ENCODE data around the gene COL4A5. TPM values are rescaled to one million over a fixed set of nuclear protein-coding genes. Genes with fewer than 3 reads are reported as not detected.

The COL4A5 gene
- total RNA-seq, 1 donor from 2014 or later: 547 TPM

DNA sequence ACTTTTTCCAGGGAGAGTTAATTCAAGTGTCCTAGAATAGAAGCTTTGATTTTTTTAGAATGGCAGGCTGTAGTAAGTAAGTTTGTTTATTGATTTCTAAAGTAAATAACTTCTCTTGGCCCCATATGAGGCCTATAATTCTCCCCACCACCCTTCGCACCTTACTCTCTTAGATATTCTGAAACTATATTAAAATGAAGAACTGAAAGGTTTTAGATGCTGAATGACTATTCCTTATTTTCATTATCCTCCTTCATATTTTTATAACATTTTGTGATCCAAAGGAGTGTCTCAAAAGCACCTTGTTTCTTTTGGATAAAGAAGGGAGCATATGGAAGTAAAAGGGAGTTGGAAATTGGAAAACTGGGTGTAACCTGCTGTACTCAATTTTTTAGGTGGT lies 226.5 kb downstream of the COL4A5 start:
- H3K4me1 Mint-ChIP-seq (ENCODE audit: unreplicated experiment): no peaks in the 10 kb centered on the region
- no peak for DNase-seq (ENCODE audit: extremely low spot score, unreplicated experiment)
- H3K36me3 Mint-ChIP-seq (ENCODE audit: unreplicated experiment): peaks cover 44% of the 10 kb centered on the region
- H3K27ac Mint-ChIP-seq (ENCODE audit: unreplicated experiment): no peak overlapping the region
- TF ChIP-seq, protein P1, sequence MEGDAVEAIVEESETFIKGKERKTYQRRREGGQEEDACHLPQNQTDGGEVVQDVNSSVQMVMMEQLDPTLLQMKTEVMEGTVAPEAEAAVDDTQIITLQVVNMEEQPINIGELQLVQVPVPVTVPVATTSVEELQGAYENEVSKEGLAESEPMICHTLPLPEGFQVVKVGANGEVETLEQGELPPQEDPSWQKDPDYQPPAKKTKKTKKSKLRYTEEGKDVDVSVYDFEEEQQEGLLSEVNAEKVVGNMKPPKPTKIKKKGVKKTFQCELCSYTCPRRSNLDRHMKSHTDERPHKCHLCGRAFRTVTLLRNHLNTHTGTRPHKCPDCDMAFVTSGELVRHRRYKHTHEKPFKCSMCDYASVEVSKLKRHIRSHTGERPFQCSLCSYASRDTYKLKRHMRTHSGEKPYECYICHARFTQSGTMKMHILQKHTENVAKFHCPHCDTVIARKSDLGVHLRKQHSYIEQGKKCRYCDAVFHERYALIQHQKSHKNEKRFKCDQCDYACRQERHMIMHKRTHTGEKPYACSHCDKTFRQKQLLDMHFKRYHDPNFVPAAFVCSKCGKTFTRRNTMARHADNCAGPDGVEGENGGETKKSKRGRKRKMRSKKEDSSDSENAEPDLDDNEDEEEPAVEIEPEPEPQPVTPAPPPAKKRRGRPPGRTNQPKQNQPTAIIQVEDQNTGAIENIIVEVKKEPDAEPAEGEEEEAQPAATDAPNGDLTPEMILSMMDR (IDR thresholded peaks at IDR 0.05): no peak
- no peaks in the 10 kb centered on the region for H3K27me3 Mint-ChIP-seq (ENCODE audit: unreplicated experiment)
- H3K9me3 Mint-ChIP-seq (ENCODE audit: unreplicated experiment): no peaks in the 10 kb centered on the region
- H3K4me3 Mint-ChIP-seq (ENCODE audit: unreplicated experiment): no peak overlapping the region

DNA sequence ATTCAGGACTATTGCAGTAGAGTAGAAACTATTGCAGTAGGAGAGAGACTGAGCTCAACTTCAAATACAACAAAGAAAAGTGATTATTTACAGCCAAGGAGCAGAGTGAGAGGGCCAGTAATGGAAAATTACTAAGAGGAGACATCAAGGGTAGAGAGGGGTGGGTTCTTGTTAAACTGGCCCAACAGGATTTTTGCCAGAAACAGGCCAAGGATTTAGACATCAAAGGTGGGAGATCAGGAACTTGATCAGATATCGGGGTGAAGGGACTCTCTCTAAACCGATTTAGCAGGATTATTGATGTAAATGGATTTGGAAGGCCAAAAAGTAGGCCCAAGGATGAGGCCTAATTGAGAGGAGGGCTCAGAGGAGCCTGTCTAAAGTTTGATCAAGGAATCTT lies 231.9 kb downstream of the COL4A5 start:
- Mint-ChIP-seq H3K4me3 (ENCODE audit: unreplicated experiment) (no peak overlapping the region), H3K27me3 (ENCODE audit: unreplicated experiment) (no peaks in the 10 kb centered on the region), H3K9me3 (ENCODE audit: unreplicated experiment) (no peaks in the 10 kb centered on the region), H3K27ac (ENCODE audit: unreplicated experiment) (no peak overlapping the region), H3K36me3 (ENCODE audit: unreplicated experiment) (peaks cover 26% of the 10 kb centered on the region), H3K4me1 (ENCODE audit: unreplicated experiment) (no peaks in the 10 kb centered on the region)
- TF ChIP-seq, protein P1 (IDR thresholded peaks at IDR 0.05): no peak
- DNase-seq (ENCODE audit: extremely low spot score, unreplicated experiment): no peak

- Mint-ChIP-seq H3K27me3 (ENCODE audit: unreplicated experiment) (no peaks in the 10 kb centered on the region), H3K4me3 (ENCODE audit: unreplicated experiment) (no peak overlapping the region), H3K4me1 (ENCODE audit: unreplicated experiment) (no peaks in the 10 kb centered on the region), H3K27ac (ENCODE audit: unreplicated experiment) (no peak overlapping the region), H3K9me3 (ENCODE audit: unreplicated experiment) (no peaks in the 10 kb centered on the region), H3K36me3 (ENCODE audit: unreplicated experiment) (peaks cover 39% of the 10 kb centered on the region)
- TF ChIP-seq, protein P1 (IDR thresholded peaks at IDR 0.05): no peak
- no peak for DNase-seq (ENCODE audit: extremely low spot score, unreplicated experiment)
Measured at GRCh38 chrX:108696690-108697089, 257.1 kb downstream of the COL4A5 start.

GRCh38 chrX:108699368-108699767 lies 259.7 kb downstream of the COL4A5 start:
- Mint-ChIP-seq H3K36me3 (ENCODE audit: unreplicated experiment) (peaks cover 27% of the 10 kb centered on the region), H3K27me3 (ENCODE audit: unreplicated experiment) (no peaks in the 10 kb centered on the region), H3K27ac (ENCODE audit: unreplicated experiment) (no peak overlapping the region), H3K4me1 (ENCODE audit: unreplicated experiment) (no peaks in the 10 kb centered on the region), H3K4me3 (ENCODE audit: unreplicated experiment) (no peak overlapping the region), H3K9me3 (ENCODE audit: unreplicated experiment) (no peaks in the 10 kb centered on the region)
- DNase-seq (ENCODE audit: extremely low spot score, unreplicated experiment): no peak
- TF ChIP-seq, protein P1 (IDR thresholded peaks at IDR 0.05): peak; percentile 57

DNA sequence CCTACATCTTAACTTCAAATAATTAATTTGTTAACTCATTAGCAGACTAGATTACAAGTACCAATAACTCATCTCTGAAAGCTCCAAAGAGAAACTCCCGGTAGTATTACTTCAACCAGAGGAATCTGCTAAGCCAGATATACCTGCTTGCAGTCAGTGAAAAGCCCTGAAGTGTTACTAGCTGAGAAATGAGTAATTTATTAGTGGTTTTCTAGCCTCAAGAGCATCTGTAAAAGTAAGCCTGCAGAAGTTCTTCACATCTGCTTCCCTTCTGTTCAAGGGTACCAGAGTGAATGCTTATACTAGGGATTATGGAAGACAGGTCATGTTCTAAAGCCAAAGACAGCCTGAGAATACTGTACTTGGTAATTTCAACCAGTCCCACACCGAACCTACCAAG lies 262.0 kb downstream of the COL4A5 start:
- Mint-ChIP-seq H3K36me3 (ENCODE audit: unreplicated experiment) (peaks cover 11% of the 10 kb centered on the region), H3K4me3 (ENCODE audit: unreplicated experiment) (no peak overlapping the region), H3K27me3 (ENCODE audit: unreplicated experiment) (peaks cover 4% of the 10 kb centered on the region), H3K27ac (ENCODE audit: unreplicated experiment) (no peak overlapping the region), H3K9me3 (ENCODE audit: unreplicated experiment) (no peaks in the 10 kb centered on the region), H3K4me1 (ENCODE audit: unreplicated experiment) (no peaks in the 10 kb centered on the region)
- TF ChIP-seq, protein P1 (IDR thresholded peaks at IDR 0.05): no peak
- DNase-seq (ENCODE audit: extremely low spot score, unreplicated experiment): no peak
